HepG2 (cell line): ENCODE results near the gene CLDN7. TPM values are rescaled to one million over a fixed set of nuclear protein-coding genes. Genes with fewer than 3 reads are reported as not detected.

Experiments
- ATF7 ChIP-seq, 2 experiments: fragments of 450-650 bp in 1 of 2; sonication (generic) in 1 of 2; formaldehyde crosslinking in 1 of 2; IDR thresholded peaks; 2 replicates each; pipeline versions ENCODE4 v1.4.0 to v1.6.1; 2016 to 2020; ENCODE audit warnings: antibody characterized with exemption in 1 of 2, mild to moderate bottlenecking in 1 of 2, missing genetic modification reagents in 1 of 2
- ATM ChIP-seq: fragments of 450-650 bp; IDR thresholded peaks from 2 replicates; pipeline ENCODE4 v1.7.1; 2017; ENCODE audit warnings: mild to moderate bottlenecking, borderline replicate concordance
- BHLHE40 ChIP-seq: IDR thresholded peaks from 2 replicates; pipeline ENCODE4 v1.6.1; 2011; ENCODE audit warnings: low read length, improper control_type of control experiment
- E2F1 ChIP-seq: sonication (generic); formaldehyde crosslinking; IDR thresholded peaks from 2 replicates; pipeline ENCODE4 v1.5.0; 2020; ENCODE audit warnings: missing genetic modification reagents
- GABPB1 ChIP-seq: IDR thresholded peaks from 2 replicates; pipeline ENCODE4 v1.6.1; 2016; ENCODE audit warnings: mild to moderate bottlenecking, missing genetic modification reagents, moderate library complexity, missing compliant biosample characterization
- KLF16 ChIP-seq, 2 experiments: sonication (generic) in 1 of 2; formaldehyde crosslinking in 1 of 2; IDR thresholded peaks; 2 replicates each; pipeline versions ENCODE4 v1.6.1 to v1.8.0; 2016 to 2023; ENCODE audit warnings: missing genetic modification reagents in 2 of 2, missing compliant biosample characterization in 1 of 2
- MED1 ChIP-seq: sonication (generic); formaldehyde crosslinking; IDR thresholded peaks from 2 replicates; pipeline ENCODE4 v1.4.0; 2020; ENCODE audit warnings: missing genetic modification reagents
- TEAD3 ChIP-seq: optimal IDR thresholded peaks from 2 replicates; pipeline ENCODE3; 2016; ENCODE audit warnings: borderline replicate concordance
- THAP11 ChIP-seq: IDR thresholded peaks from 2 replicates; pipeline ENCODE4 v1.6.1; 2016; ENCODE audit warnings: missing biosample characterization, missing genetic modification reagents
- ZEB1 ChIP-seq: IDR thresholded peaks from 2 replicates; pipeline ENCODE4 v1.6.1; 2012; ENCODE audit warnings: mild to moderate bottlenecking, low read depth, inconsistent platforms; ENCODE audit not compliant: insufficient replicate concordance
- ZFX ChIP-seq: sonication (generic); formaldehyde crosslinking; IDR thresholded peaks from 2 replicates; pipeline ENCODE4 v1.4.0; 2020; ENCODE audit warnings: mild to moderate bottlenecking, low read depth, missing genetic modification reagents, moderate library complexity
- ZMAT3 ChIP-seq: sonication (generic); formaldehyde crosslinking; conservative IDR thresholded peaks from 2 replicates; pipeline ENCODE4 v1.7.0; 2021; ENCODE audit warnings: missing genetic modification reagents
- ZNF230 ChIP-seq: sonication (generic); formaldehyde crosslinking; IDR thresholded peaks from 2 replicates; pipeline ENCODE4 v1.4.0; 2020; ENCODE audit warnings: mild to moderate bottlenecking, missing genetic modification reagents
- ZNF430 ChIP-seq: sonication (generic); formaldehyde crosslinking; IDR thresholded peaks from 2 replicates; pipeline ENCODE4 v1.9.0; 2021; ENCODE audit warnings: mild to moderate bottlenecking, missing genetic modification reagents
- ZNF441 ChIP-seq: sonication (generic); formaldehyde crosslinking; IDR thresholded peaks from 2 replicates; pipeline ENCODE4 v1.7.0; 2021; ENCODE audit warnings: missing genetic modification reagents, borderline replicate concordance
- ZNF513 ChIP-seq: sonication (generic); formaldehyde crosslinking; conservative IDR thresholded peaks from 2 replicates; pipeline ENCODE4 v1.5.0; 2020; ENCODE audit warnings: missing genetic modification reagents
- ZNF703 ChIP-seq: sonication (generic); formaldehyde crosslinking; IDR thresholded peaks from 2 replicates; pipeline ENCODE4 v1.5.1; 2020; ENCODE audit warnings: missing genetic modification reagents, mild to moderate bottlenecking, moderate library complexity, borderline replicate concordance
- polyA plus RNA-seq, 8 experiments: library from polyadenylated mRNA; depleted of rRNA in 3 of 8; stranded (reverse) in 7 of 8; unstranded in 1 of 8; fragments of >200 nt; fragmentation: Illumina TruSeq in 4 of 8; extraction: Trizol in 4 of 8; gene quantifications; 2 replicates each; pipeline versions ENCODE4 v1.2.1 to v1.2.3, GENCODE V29; 2011 to 2016; ENCODE audit warnings: low read depth in 4 of 8, missing spikeins in 1 of 8, mixed read lengths in 1 of 8; ENCODE audit not compliant: insufficient read depth in 1 of 8
- total RNA-seq, 5 experiments: library from RNA; depleted of rRNA; stranded (reverse); fragments of >200 nt; fragmentation: Illumina TruSeq; extraction: Trizol; gene quantifications; 2 replicates each; pipeline ENCODE4 v1.2.3, GENCODE V29; 2016; ENCODE audit warnings: low read depth in 1 of 5
- TF ChIP-seq, protein P1 (sequence below), 2 experiments: fragments of 450-650 bp in 1 of 2; sonication (generic) in 1 of 2; formaldehyde crosslinking; IDR thresholded peaks; 2 replicates each; pipeline versions ENCODE4 v1.5.0 to v1.8.0; 2020 to 2022; ENCODE audit warnings: mild to moderate bottlenecking in 1 of 2, missing genetic modification reagents in 1 of 2
- TF ChIP-seq, protein P2 (sequence below): sonication (generic); formaldehyde crosslinking; IDR thresholded peaks from 2 replicates; pipeline ENCODE4 v1.4.0; 2020; ENCODE audit warnings: missing genetic modification reagents, borderline replicate concordance
- TF ChIP-seq, protein P3 (sequence below): IDR thresholded peaks from 2 replicates; pipeline ENCODE4 v1.6.1; 2016; ENCODE audit warnings: control low read depth

The CLDN7 gene
- total and polyA plus RNA-seq, 2 of the 13 experiments (the other 11 are each of a cell fraction or from before 2014, with no cell fraction given): not detected

- TF ChIP-seq, protein P1, sequence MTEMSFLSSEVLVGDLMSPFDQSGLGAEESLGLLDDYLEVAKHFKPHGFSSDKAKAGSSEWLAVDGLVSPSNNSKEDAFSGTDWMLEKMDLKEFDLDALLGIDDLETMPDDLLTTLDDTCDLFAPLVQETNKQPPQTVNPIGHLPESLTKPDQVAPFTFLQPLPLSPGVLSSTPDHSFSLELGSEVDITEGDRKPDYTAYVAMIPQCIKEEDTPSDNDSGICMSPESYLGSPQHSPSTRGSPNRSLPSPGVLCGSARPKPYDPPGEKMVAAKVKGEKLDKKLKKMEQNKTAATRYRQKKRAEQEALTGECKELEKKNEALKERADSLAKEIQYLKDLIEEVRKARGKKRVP (CRISPR knock-in tag; IDR thresholded peaks at IDR 0.05): no peak
- peak; percentile 59 for TF ChIP-seq BHLHE40
- no peak; the same call in none of the 2 replicates for TF ChIP-seq THAP11 (CRISPR knock-in tag)
- TF ChIP-seq ZEB1: peak; percentile 48
- no peak for TF ChIP-seq ATM
- TF ChIP-seq ATF7 (IDR thresholded peaks at IDR 0.05): no peak
- no peak for TF ChIP-seq ATF7 (CRISPR knock-in tag; IDR thresholded peaks at IDR 0.05)
- 0 out of 2 replicates have a peak, but pooled peaks have one; percentile 4 for TF ChIP-seq ZNF430 (CRISPR knock-in tag)
- 0 out of 4 replicates have a peak, but pooled peaks of 1 of the 2 experiments have one; percentile 13 for TF ChIP-seq KLF16 (CRISPR knock-in tag; IDR thresholded peaks at IDR 0.05)
- peak; percentile 78 for TF ChIP-seq TEAD3 (CRISPR knock-in tag)
- TF ChIP-seq, protein P2, sequence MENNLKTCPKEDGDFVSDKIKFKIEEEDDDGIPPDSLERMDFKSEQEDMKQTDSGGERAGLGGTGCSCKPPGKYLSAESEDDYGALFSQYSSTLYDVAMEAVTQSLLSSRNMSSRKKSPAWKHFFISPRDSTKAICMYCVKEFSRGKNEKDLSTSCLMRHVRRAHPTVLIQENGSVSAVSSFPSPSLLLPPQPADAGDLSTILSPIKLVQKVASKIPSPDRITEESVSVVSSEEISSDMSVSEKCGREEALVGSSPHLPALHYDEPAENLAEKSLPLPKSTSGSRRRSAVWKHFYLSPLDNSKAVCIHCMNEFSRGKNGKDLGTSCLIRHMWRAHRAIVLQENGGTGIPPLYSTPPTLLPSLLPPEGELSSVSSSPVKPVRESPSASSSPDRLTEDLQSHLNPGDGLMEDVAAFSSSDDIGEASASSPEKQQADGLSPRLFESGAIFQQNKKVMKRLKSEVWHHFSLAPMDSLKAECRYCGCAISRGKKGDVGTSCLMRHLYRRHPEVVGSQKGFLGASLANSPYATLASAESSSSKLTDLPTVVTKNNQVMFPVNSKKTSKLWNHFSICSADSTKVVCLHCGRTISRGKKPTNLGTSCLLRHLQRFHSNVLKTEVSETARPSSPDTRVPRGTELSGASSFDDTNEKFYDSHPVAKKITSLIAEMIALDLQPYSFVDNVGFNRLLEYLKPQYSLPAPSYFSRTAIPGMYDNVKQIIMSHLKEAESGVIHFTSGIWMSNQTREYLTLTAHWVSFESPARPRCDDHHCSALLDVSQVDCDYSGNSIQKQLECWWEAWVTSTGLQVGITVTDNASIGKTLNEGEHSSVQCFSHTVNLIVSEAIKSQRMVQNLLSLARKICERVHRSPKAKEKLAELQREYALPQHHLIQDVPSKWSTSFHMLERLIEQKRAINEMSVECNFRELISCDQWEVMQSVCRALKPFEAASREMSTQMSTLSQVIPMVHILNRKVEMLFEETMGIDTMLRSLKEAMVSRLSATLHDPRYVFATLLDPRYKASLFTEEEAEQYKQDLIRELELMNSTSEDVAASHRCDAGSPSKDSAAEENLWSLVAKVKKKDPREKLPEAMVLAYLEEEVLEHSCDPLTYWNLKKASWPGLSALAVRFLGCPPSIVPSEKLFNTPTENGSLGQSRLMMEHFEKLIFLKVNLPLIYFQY (CRISPR knock-in tag): no peak
- no peak for TF ChIP-seq ZNF703
- TF ChIP-seq ZNF441: no peak
- TF ChIP-seq ZFX (CRISPR knock-in tag): 0 out of 2 replicates have a peak, but pooled peaks have one; percentile 7
- 0 out of 2 replicates have a peak, but pooled peaks have one; percentile 6 for TF ChIP-seq MED1 (CRISPR knock-in tag)
- 0 out of 2 replicates have a peak, but pooled peaks have one; percentile 12 for TF ChIP-seq E2F1 (CRISPR knock-in tag)
- TF ChIP-seq, protein P3, sequence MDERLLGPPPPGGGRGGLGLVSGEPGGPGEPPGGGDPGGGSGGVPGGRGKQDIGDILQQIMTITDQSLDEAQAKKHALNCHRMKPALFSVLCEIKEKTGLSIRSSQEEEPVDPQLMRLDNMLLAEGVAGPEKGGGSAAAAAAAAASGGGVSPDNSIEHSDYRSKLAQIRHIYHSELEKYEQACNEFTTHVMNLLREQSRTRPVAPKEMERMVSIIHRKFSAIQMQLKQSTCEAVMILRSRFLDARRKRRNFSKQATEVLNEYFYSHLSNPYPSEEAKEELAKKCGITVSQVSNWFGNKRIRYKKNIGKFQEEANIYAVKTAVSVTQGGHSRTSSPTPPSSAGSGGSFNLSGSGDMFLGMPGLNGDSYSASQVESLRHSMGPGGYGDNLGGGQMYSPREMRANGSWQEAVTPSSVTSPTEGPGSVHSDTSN (CRISPR knock-in tag): 0 out of 2 replicates have a peak, but pooled peaks have one; percentile 18
- 0 out of 2 replicates have a peak, but pooled peaks have one; percentile 46 for TF ChIP-seq GABPB1
- no peak for TF ChIP-seq ZMAT3 (CRISPR knock-in tag)
- 0 out of 2 replicates have a peak, but pooled peaks have one; percentile 10 for TF ChIP-seq ZNF230 (CRISPR knock-in tag)
- peak; percentile 97; the same call in 1 of the 2 replicates for TF ChIP-seq ZNF513 (CRISPR knock-in tag)
These were observed 47.1 kb downstream of the CLDN7 start (continued) for GRCh38 chr17:7215136-7215638.
